GM19099 (cell line): ENCODE results near the gene STAT6.

ENCODE experiments used
- POLR2A ChIP-seq: IDR thresholded peaks from 3 replicates; pipeline ENCODE4 v1.6.1; 2011; ENCODE audit warnings: low read depth; ENCODE audit not compliant: insufficient read length; ENCODE audit errors: extremely low read depth

STAT6 gene

DNA sequence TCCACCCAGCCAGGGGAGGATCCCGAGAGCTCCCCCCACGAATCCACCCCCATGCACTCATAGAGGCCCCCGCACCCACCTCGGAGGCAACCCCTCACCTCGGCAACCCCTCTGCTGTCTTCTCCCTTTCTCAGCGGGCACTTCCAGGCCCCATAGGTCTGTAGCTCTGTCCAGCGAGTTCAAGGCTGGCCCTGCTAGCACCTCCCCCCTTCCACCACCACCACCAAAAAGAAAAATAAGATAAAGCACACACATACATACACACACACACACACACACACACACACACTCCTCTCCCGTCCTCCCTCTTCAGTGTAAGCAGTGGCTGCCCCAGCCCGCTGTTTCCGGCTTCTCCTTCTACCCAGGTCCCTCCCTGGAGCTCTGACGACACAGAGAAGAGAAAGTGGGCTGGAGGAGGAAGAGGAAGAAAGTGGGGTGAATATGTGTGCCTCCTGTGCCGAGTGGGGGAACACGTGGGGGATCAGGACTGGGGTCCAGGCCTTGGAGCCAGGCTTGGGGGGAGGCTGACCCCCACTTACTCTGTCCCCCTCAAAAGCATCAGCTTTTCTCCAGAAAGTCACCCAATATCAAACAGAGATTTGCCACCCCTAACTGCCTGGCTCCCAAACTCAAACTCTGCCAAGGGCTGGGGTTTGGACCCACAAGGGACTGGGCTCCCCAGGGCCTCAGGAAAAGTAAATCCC is at the start of gene STAT6:
Gene STAT6, minus strand, starts transcription at position 332 of the 704 bp plus-strand sequence. CDS start 3,084 bp downstream, outside the sequence.
- TF ChIP-seq POLR2A, result peak; percentile 76

DNA sequence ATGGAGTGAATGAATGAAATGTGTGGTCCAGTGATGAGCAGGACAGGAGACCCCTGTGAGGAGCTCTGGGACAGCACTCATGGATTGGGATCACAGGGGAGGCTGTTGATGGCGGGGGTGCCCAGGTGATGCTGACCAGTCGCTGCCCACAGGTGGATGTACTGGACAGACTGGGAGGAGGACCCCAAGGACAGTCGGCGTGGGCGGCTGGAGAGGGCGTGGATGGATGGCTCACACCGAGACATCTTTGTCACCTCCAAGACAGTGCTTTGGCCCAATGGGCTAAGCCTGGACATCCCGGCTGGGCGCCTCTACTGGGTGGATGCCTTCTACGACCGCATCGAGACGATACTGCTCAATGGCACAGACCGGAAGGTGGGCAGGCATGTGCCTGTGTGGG is 49.6 kb upstream of the STAT6 start:
- TF ChIP-seq POLR2A, result no peak

DNA sequence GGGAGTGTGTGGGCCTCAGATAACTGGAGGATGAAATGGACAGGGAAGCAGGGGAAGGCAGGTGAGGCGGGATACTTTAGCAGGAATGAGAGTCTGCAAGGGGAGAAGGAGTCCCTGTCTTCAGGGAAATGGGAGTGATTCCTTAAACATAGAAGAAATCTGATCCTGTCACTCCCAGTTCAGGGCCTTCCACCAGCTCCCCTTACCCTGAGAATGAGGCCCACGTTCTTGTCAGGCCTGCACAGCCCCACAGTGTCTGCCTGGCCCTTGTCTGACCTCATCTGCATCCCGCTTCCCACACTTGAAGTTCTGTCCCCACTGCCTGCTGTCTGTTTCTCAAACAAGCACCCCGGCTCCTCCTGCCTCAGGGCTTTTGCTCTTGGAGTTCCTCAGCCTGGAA is 48.9 kb upstream of the STAT6 start:
- TF ChIP-seq POLR2A, result no peak

DNA sequence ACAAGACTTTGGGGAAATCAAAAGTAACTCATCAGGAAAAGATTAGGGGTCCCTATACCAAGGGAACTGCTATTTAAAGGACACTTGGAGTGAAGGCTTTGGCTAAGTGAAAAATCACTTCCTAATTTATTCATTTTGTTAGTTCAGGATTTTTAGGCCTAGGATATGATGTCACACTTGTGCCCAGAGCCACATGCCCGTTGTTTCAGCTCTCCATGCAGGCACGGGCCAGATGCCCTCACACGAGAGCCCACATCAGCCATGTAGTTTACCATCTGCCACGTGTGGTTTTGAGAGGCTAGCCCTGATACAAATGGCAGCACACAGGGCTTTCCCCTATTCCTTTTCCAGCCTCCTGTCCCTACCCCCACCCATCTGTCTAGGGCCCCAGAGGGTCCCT is 48.1 kb upstream of the STAT6 start:
- no peak for TF ChIP-seq POLR2A

DNA sequence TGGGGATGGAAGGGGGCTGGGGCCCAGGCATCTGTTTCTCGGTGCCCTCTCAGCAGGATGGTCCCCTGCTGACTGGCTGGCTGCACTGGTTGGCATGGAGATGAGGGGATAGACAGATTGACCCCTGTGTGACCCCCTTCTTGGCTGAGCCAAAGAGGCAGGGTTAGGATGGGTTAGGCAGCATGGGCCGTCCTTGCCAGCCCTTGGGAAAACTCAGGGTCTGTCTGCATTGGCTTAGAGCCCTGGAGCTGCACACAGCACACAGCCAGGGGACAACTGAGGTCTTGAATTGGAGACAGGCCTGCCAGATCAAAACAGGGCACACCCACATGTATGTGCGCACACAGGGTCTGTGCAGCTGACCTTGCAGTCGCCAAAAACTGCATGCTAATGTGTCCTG is 47.5 kb upstream of the STAT6 start:
- no peak for TF ChIP-seq POLR2A

DNA sequence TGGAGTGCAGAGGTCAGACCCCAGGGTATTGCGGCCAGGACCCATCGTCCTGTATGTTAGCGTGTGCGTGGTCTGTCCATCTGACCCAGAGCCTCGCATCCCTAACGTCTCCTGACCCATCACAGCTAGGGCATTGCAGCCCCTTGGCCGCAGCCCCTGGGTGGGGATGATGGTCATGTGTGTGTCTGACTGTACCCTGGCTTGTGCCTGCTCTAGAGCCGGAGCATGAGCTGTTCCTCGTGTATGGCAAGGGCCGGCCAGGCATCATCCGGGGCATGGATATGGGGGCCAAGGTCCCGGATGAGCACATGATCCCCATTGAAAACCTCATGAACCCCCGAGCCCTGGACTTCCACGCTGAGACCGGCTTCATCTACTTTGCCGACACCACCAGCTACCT is 47.0 kb upstream of the STAT6 start:
- TF ChIP-seq POLR2A, result no peak

GRCh38 chr12:57157588-57158173 is 46.5 kb upstream of the STAT6 start:
- TF ChIP-seq POLR2A, result no peak

DNA sequence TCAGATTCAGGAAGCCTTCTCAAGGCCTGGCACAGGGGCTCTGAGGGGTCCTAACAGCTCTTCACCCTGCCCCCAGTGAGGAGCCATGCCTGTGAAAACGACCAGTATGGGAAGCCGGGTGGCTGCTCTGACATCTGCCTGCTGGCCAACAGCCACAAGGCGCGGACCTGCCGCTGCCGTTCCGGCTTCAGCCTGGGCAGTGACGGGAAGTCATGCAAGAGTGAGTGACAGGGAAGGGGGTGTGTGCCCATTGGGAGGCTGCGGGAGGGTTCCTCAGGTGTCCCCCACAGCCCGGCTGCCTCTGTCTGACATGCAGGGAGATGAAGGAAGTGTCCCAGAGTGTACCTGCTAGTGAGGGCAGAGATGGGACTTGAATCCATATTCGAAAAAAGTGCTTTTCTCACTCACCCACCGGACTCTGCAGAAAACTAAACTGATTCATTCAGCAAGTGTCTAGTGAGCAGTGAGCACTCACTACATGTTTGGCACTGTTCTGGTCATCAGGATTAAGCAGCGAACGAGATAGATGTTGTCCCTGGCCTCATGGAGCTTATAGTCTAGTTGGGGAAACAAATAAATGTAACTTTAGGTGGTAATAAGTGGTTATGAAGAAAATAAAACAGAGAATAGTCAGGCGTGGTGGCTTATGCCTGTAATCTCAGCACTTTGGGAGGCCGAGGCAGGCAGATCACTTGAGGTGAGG is 45.7 kb upstream of the STAT6 start:
- no peak for TF ChIP-seq POLR2A

- TF ChIP-seq POLR2A, result no peak
These were observed 43.8 kb upstream of the STAT6 start for GRCh38 chr12:57154804-57155434.

- TF ChIP-seq POLR2A, result no peak
These were observed 42.9 kb upstream of the STAT6 start for GRCh38 chr12:57154076-57154475.

- no peak for TF ChIP-seq POLR2A
These were observed 42.3 kb upstream of the STAT6 start for GRCh38 chr12:57153415-57153997.

GRCh38 chr12:57152639-57153038 is 41.5 kb upstream of the STAT6 start:
- no peak for TF ChIP-seq POLR2A

GRCh38 chr12:57151741-57152630 is 40.8 kb upstream of the STAT6 start:
- TF ChIP-seq POLR2A, result no peak

- TF ChIP-seq POLR2A, result no peak
These were observed 39.3 kb upstream of the STAT6 start for GRCh38 chr12:57150400-57151000.
